Endothelial cell of umbilical vein (primary cell): Measurements from ENCODE around the gene BMPR1B. TPM values are rescaled to one million over a fixed set of nuclear protein-coding genes. Genes with fewer than 3 reads are reported as not detected.
A peak's percentile ranks its signal among the peaks of the same experiment; 100 is the strongest.

Source experiments
- BruUV-seq: library from RNA; stranded (reverse); fragments of 400-500 nt; replicated peaks from 2 replicates; lab custom pipeline; 2021; lab: Mats Ljungman, UMichigan
- CTCF ChIA-PET: fragments of 300-600, 350-600 bp; sonication (Branson Sonifier 250); formaldehyde crosslinking; loops from one replicate; lab custom pipeline; 2021; ENCODE audit warnings: antibody characterized with exemption, inconsistent platforms; lab: Charles Lee
- POLR2A ChIA-PET: fragments of 300-600, 350-600 bp; sonication (Branson Sonifier 250); formaldehyde crosslinking; loops from one replicate; lab custom pipeline; 2021; ENCODE audit warnings: antibody characterized with exemption, inconsistent platforms; lab: Charles Lee
- DNase-seq: peaks from one replicate; pipeline ENCODE4 v3.0.0-alpha.2; 2011; ENCODE audit warnings: low read depth, low spot score
- FAIRE-seq: peaks from 2 replicates; lab custom pipeline; 2011; peaks lifted over from hg19 to GRCh38; lab: Jason Lieb, UNC
- H2AFZ ChIP-seq: 2 replicates; pipeline ENCODE4 v1.6.0; 2012; ENCODE audit warnings: low read depth, low read length, control low read depth, inconsistent platforms
- H3K27ac ChIP-seq: 2 replicates; pipeline ENCODE4 v1.5.1; 2011; ENCODE audit warnings: low read depth, mild to moderate bottlenecking, control low read depth, low read length, moderate library complexity; ENCODE audit not compliant: insufficient read depth
- H3K27me3 ChIP-seq, 2 experiments: 2 replicates each; pipeline versions ENCODE4 v1.6.0 to v1.6.1; 2011; ENCODE audit warnings: low read length in 2 of 2, mixed read lengths in 1 of 2; ENCODE audit not compliant: control insufficient read depth in 2 of 2, insufficient read depth in 2 of 2
- H3K36me3 ChIP-seq, 2 experiments: 2 replicates in 1 of 2; 3 replicates in 1 of 2; pipeline ENCODE4 v1.5.1; 2011; ENCODE audit warnings: low read length in 2 of 2, mild to moderate bottlenecking in 1 of 2, moderate library complexity in 1 of 2; ENCODE audit not compliant: control insufficient read depth in 2 of 2, insufficient read depth in 2 of 2; ENCODE audit errors: extremely low read depth in 1 of 2
- H3K4me1 ChIP-seq: 3 replicates; pipeline ENCODE4 v1.5.1; 2011; ENCODE audit warnings: mild to moderate bottlenecking, low read length; ENCODE audit not compliant: control insufficient read depth, insufficient read depth; ENCODE audit errors: extremely low read depth
- H3K4me2 ChIP-seq: 2 replicates; pipeline ENCODE4 v1.6.1; 2011; ENCODE audit warnings: low read length, control low read depth, mixed read lengths; ENCODE audit not compliant: insufficient read depth
- H3K4me3 ChIP-seq, 3 experiments: fragments of 200-600 bp in 1 of 3; sonication (generic), shearing (Covaris generic) in 1 of 3; replicated peaks in 1 of 3; 2 replicates each; pipeline ENCODE4 v1.5.1; 2011 to 2016; ENCODE audit warnings: control low read depth in 3 of 3, low read length in 3 of 3, mild to moderate bottlenecking in 2 of 3, inconsistent platforms in 1 of 3, low read depth in 1 of 3, moderate library complexity in 1 of 3; ENCODE audit not compliant: insufficient read depth in 1 of 3
- H3K79me2 ChIP-seq: 2 replicates; pipeline ENCODE4 v1.6.0; 2012; ENCODE audit warnings: low read length, inconsistent platforms; ENCODE audit not compliant: control insufficient read depth, insufficient read depth
- H3K9ac ChIP-seq: replicated peaks from 2 replicates; pipeline ENCODE3; 2011; ENCODE audit warnings: low read length, control low read depth; ENCODE audit not compliant: insufficient read depth; ENCODE audit errors: extremely low read depth
- H3K9me1 ChIP-seq: replicated peaks from 3 replicates; pipeline ENCODE4 v1.6.0; 2011; ENCODE audit warnings: mild to moderate bottlenecking, low read length; ENCODE audit not compliant: control insufficient read depth, insufficient read depth; ENCODE audit errors: extremely low read depth
- H3K9me3 ChIP-seq: replicated peaks from 2 replicates; pipeline ENCODE4 v1.5.1; 2012; ENCODE audit warnings: low read length, inconsistent platforms; ENCODE audit not compliant: control insufficient read depth, insufficient read depth
- H4K20me1 ChIP-seq: replicated peaks from 2 replicates; pipeline ENCODE3; 2011; ENCODE audit warnings: mild to moderate bottlenecking, low read length; ENCODE audit not compliant: control insufficient read depth, insufficient read depth; ENCODE audit errors: extremely low read depth
- MYC ChIP-seq: IDR thresholded peaks from one replicate; pipeline ENCODE4 v1.6.1; 2011; ENCODE audit warnings: mild to moderate bottlenecking, low read depth, low read length
- dilution Hi-C: fragments of 300-500 bp; cut with MboI; formaldehyde crosslinking; loops from one replicate; pipeline ENCODE4 v1.15.0; 2019; ENCODE audit warnings: low sequenced_read_pairs; ENCODE audit not compliant: extremely low pct_ligation_motif_present
- intact Hi-C: fragments of 100-400 bp; cut with micrococcal nuclease; formaldehyde crosslinking; loops from one replicate; pipeline ENCODE4 v1.10.0; 2022
- polyA plus RNA-seq, 4 experiments: library from polyadenylated mRNA; depleted of rRNA in 3 of 4; stranded (reverse) in 3 of 4; unstranded in 1 of 4; fragments of >200 nt; gene quantifications; 2 replicates each; pipeline versions ENCODE4 v1.2.1 to v1.2.3, GENCODE V29; 2011 to 2012; ENCODE audit warnings: missing spikeins in 1 of 4
- total RNA-seq: library from RNA; stranded (reverse); gene quantifications from 2 replicates; pipeline ENCODE4 v1.2.3, GENCODE V29; 2021
- TF ChIP-seq, protein P1 (sequence below): IDR thresholded peaks from 2 replicates; pipeline ENCODE4 v1.6.1; 2011; ENCODE audit not compliant: insufficient read depth, insufficient read length
- TF ChIP-seq, protein P2 (sequence below), 2 donors: IDR thresholded peaks; 1 replicate in 1 of 2; 2 replicates in 1 of 2; pipeline ENCODE4 v1.5.1; 2011; ENCODE audit warnings: low read length in 2 of 2, mild to moderate bottlenecking in 2 of 2, moderate library complexity in 2 of 2, control low read depth in 1 of 2, inconsistent platforms in 1 of 2, low read depth in 1 of 2; ENCODE audit not compliant: insufficient read depth in 1 of 2; ENCODE audit errors: extremely low read depth in 1 of 2

The BMPR1B gene
- total and polyA plus RNA-seq, 2 donors (not counting 3 experiments of a cell fraction or from before 2014, with no cell fraction given): 0.28 to 2.1 TPM

DNA sequence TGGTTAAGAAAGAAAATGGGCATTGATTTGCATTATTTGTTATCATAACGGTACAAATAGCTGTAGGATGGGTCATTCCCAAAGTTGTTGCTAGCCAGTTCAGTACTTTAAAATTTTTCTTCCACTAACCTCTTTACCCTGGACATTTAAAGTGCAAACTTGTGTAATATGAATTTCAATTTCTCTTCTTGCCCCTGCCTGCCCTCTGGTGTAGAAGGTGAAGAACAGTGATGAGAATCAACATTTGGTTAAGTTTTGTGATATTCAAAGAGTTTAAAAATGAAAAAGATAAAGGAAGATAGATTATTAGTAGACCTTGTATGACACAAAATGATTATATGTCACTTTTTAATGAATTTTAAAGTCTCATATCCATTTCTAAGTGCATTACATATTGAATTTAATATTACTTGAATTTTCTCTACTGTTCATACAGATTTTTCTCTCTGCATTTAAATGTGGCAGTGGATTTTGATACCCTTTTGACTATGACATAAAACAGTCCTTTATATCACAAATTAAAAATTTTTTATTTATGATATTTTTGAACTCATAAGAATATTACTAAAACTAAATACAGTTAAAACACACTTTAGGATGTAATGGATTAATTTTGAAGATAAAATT lies 337.7 kb downstream of the BMPR1B start:
- DNase-seq (peak; percentile 58), FAIRE-seq (peak; percentile 55)
- Histone ChIP-seq H3K9me1 (no peaks in the 10 kb centered on the region), H3K9me3 (no peaks in the 10 kb centered on the region), H3K4me1 (no peaks in the 10 kb centered on the region), H3K27me3 (no peaks in the 10 kb centered on the region), H3K4me3 (no peak overlapping the region), H3K9ac (no peak overlapping the region), H3K79me2 (no peaks in the 10 kb centered on the region), H2AFZ (no peak overlapping the region), H3K4me2 (no peak overlapping the region), H3K36me3 (no peaks in the 10 kb centered on the region), H3K27ac (no peak overlapping the region), H4K20me1 (no peaks in the 10 kb centered on the region)
- CTCF ChIA-PET: interaction anchor here (0.7 to 1.9 kb wide), 9 partner anchors 10 to 474 kb away, joined by 3 to 32 read pairs (median 3); partner anchors contain the start of gene BMPR1B
- BruUV-seq: no TSS peak
- POLR2A ChIA-PET: no interaction called here
- TF ChIP-seq, protein P1, sequence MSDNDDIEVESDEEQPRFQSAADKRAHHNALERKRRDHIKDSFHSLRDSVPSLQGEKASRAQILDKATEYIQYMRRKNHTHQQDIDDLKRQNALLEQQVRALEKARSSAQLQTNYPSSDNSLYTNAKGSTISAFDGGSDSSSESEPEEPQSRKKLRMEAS: no peak
- TF ChIP-seq, protein P2, sequence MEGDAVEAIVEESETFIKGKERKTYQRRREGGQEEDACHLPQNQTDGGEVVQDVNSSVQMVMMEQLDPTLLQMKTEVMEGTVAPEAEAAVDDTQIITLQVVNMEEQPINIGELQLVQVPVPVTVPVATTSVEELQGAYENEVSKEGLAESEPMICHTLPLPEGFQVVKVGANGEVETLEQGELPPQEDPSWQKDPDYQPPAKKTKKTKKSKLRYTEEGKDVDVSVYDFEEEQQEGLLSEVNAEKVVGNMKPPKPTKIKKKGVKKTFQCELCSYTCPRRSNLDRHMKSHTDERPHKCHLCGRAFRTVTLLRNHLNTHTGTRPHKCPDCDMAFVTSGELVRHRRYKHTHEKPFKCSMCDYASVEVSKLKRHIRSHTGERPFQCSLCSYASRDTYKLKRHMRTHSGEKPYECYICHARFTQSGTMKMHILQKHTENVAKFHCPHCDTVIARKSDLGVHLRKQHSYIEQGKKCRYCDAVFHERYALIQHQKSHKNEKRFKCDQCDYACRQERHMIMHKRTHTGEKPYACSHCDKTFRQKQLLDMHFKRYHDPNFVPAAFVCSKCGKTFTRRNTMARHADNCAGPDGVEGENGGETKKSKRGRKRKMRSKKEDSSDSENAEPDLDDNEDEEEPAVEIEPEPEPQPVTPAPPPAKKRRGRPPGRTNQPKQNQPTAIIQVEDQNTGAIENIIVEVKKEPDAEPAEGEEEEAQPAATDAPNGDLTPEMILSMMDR (IDR thresholded peaks at IDR 0.05; ENCODE audit: extremely low read depth in 1 of 2, insufficient read depth in 1 of 2, low read depth in 1 of 2, low read length in 2 of 2): peak; percentile 34 to 35
- no peak for TF ChIP-seq MYC
- intact Hi-C loops: loop anchor here (1.0 to 10.0 kb wide), 3 partner anchors 338 to 701 kb away; partner anchors contain the start of gene BMPR1B
- dilution Hi-C loops: no loop called here
